HepG2 (cell line): ENCODE measurements around the gene IFI27L2. TPM values are rescaled to one million over a fixed set of nuclear protein-coding genes. Genes with fewer than 3 reads are reported as not detected.

ENCODE experiments used
- BCL6 ChIP-seq: IDR thresholded peaks from 2 replicates; pipeline ENCODE4 v1.6.1; 2016; ENCODE audit warnings: missing genetic modification reagents, missing compliant biosample characterization
- CHD4 ChIP-seq: fragments of 200-600 bp; sonication (generic); IDR thresholded peaks from 2 replicates; pipeline ENCODE4 v1.7.0; 2017; ENCODE audit warnings: mild to moderate bottlenecking, low read length, borderline replicate concordance
- GATAD1 ChIP-seq: IDR thresholded peaks from 2 replicates; pipeline ENCODE4 v1.6.1; 2016; ENCODE audit warnings: missing genetic modification reagents, missing compliant biosample characterization
- GTF2F1 ChIP-seq: fragments of 150-350 bp; IDR thresholded peaks from 2 replicates; pipeline ENCODE4 v1.6.1; 2014; ENCODE audit warnings: low read length
- MIER2 ChIP-seq: IDR thresholded peaks from 2 replicates; pipeline ENCODE4 v1.6.1; 2016; ENCODE audit warnings: missing biosample characterization, missing genetic modification reagents
- NFATC3 ChIP-seq: sonication (generic); formaldehyde crosslinking; IDR thresholded peaks from 2 replicates; pipeline ENCODE4 v1.5.1; 2020; ENCODE audit warnings: mild to moderate bottlenecking, missing genetic modification reagents
- PHB2 ChIP-seq: fragments of 450-650 bp; IDR thresholded peaks from 2 replicates; pipeline ENCODE4 v1.6.1; 2018; ENCODE audit not compliant: partially characterized antibody
- RBM39 ChIP-seq: fragments of 200-400 bp; formaldehyde crosslinking; IDR thresholded peaks from one replicate; pipeline ENCODE4 v1.6.1; 2018; ENCODE audit warnings: antibody characterized with exemption, mild to moderate bottlenecking, low read depth, low read length; ENCODE audit not compliant: poor library complexity, severe bottlenecking
- SIX4 ChIP-seq: sonication (generic); formaldehyde crosslinking; IDR thresholded peaks from 2 replicates; pipeline ENCODE4 v1.4.0; 2020; ENCODE audit warnings: missing genetic modification reagents
- SMAD3 ChIP-seq: sonication (generic); formaldehyde crosslinking; IDR thresholded peaks from 2 replicates; pipeline ENCODE4 v1.4.0; 2020; ENCODE audit warnings: missing genetic modification reagents
- SP140L ChIP-seq: sonication (generic); formaldehyde crosslinking; IDR thresholded peaks from 2 replicates; pipeline ENCODE4 v1.4.0; 2020; ENCODE audit warnings: missing genetic modification reagents, borderline replicate concordance
- TBX2 ChIP-seq: sonication (generic); formaldehyde crosslinking; IDR thresholded peaks from 2 replicates; pipeline ENCODE4 v1.5.0; 2020; ENCODE audit warnings: missing genetic modification reagents, mild to moderate bottlenecking, borderline replicate concordance
- ZBTB25 ChIP-seq: IDR thresholded peaks from 2 replicates; pipeline ENCODE4 v1.6.1; 2018; ENCODE audit warnings: missing genetic modification reagents
- ZNF101 ChIP-seq: sonication (generic); formaldehyde crosslinking; IDR thresholded peaks from 2 replicates; pipeline ENCODE4 v1.4.0; 2020; ENCODE audit warnings: mild to moderate bottlenecking, low read depth, missing genetic modification reagents, borderline replicate concordance
- ZNF296 ChIP-seq: sonication (generic); formaldehyde crosslinking; conservative IDR thresholded peaks from 2 replicates; pipeline ENCODE4 v1.5.0; 2020; ENCODE audit warnings: mild to moderate bottlenecking, missing genetic modification reagents
- ZNF33B ChIP-seq: sonication (generic); formaldehyde crosslinking; IDR thresholded peaks from 2 replicates; pipeline ENCODE4 v1.5.1; 2020; ENCODE audit warnings: mild to moderate bottlenecking, missing genetic modification reagents
- ZNF619 ChIP-seq: sonication (generic); formaldehyde crosslinking; IDR thresholded peaks from 2 replicates; pipeline ENCODE4 v1.4.0; 2020; ENCODE audit warnings: mild to moderate bottlenecking, missing genetic modification reagents
- ZNF83 ChIP-seq: sonication (generic); formaldehyde crosslinking; IDR thresholded peaks from 2 replicates; pipeline ENCODE4 v1.4.0; 2020; ENCODE audit warnings: missing genetic modification reagents, mild to moderate bottlenecking, borderline replicate concordance
- polyA plus RNA-seq, 8 experiments: library from polyadenylated mRNA; depleted of rRNA in 3 of 8; stranded (reverse) in 7 of 8; unstranded in 1 of 8; fragments of >200 nt; fragmentation: Illumina TruSeq in 4 of 8; extraction: Trizol in 4 of 8; gene quantifications; 2 replicates each; pipeline versions ENCODE4 v1.2.1 to v1.2.3, GENCODE V29; 2011 to 2016; ENCODE audit warnings: low read depth in 4 of 8, missing spikeins in 1 of 8, mixed read lengths in 1 of 8; ENCODE audit not compliant: insufficient read depth in 1 of 8
- total RNA-seq, 5 experiments: library from RNA; depleted of rRNA; stranded (reverse); fragments of >200 nt; fragmentation: Illumina TruSeq; extraction: Trizol; gene quantifications; 2 replicates each; pipeline ENCODE4 v1.2.3, GENCODE V29; 2016; ENCODE audit warnings: low read depth in 1 of 5
- TF ChIP-seq, protein P1 (sequence below): sonication (generic); formaldehyde crosslinking; IDR thresholded peaks from 2 replicates; pipeline ENCODE4 v1.4.0; 2020; ENCODE audit warnings: missing genetic modification reagents
- TF ChIP-seq, protein P2 (sequence below), 2 experiments: sonication (generic) in 1 of 2; formaldehyde crosslinking in 1 of 2; IDR thresholded peaks; 2 replicates each; pipeline versions ENCODE4 v1.6.1 to v1.9.0; 2014 to 2022; ENCODE audit warnings: antibody characterized with exemption in 1 of 2, borderline replicate concordance in 1 of 2, inconsistent platforms in 1 of 2, low read depth in 1 of 2, missing genetic modification reagents in 1 of 2
- TF ChIP-seq, protein P3 (sequence below): IDR thresholded peaks from 2 replicates; pipeline ENCODE4 v1.6.1; 2012; ENCODE audit warnings: inconsistent platforms

Gene IFI27L2
- total and polyA plus RNA-seq, 2 of the 13 experiments (the other 11 are each of a cell fraction or from before 2014, with no cell fraction given), result 4.3 to 4.8 TPM

- no peak for TF ChIP-seq ZBTB25 (CRISPR knock-in tag)
- TF ChIP-seq MIER2 (CRISPR knock-in tag), result no peak
- TF ChIP-seq ZNF619 (CRISPR knock-in tag), result no peak
- TF ChIP-seq, protein P1, sequence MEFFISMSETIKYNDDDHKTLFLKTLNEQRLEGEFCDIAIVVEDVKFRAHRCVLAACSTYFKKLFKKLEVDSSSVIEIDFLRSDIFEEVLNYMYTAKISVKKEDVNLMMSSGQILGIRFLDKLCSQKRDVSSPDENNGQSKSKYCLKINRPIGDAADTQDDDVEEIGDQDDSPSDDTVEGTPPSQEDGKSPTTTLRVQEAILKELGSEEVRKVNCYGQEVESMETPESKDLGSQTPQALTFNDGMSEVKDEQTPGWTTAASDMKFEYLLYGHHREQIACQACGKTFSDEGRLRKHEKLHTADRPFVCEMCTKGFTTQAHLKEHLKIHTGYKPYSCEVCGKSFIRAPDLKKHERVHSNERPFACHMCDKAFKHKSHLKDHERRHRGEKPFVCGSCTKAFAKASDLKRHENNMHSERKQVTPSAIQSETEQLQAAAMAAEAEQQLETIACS (CRISPR knock-in tag), result no peak; the same call in 1 of the 2 replicates
- no peak for TF ChIP-seq SIX4 (CRISPR knock-in tag)
- no peak for TF ChIP-seq PHB2
- TF ChIP-seq, protein P2, sequence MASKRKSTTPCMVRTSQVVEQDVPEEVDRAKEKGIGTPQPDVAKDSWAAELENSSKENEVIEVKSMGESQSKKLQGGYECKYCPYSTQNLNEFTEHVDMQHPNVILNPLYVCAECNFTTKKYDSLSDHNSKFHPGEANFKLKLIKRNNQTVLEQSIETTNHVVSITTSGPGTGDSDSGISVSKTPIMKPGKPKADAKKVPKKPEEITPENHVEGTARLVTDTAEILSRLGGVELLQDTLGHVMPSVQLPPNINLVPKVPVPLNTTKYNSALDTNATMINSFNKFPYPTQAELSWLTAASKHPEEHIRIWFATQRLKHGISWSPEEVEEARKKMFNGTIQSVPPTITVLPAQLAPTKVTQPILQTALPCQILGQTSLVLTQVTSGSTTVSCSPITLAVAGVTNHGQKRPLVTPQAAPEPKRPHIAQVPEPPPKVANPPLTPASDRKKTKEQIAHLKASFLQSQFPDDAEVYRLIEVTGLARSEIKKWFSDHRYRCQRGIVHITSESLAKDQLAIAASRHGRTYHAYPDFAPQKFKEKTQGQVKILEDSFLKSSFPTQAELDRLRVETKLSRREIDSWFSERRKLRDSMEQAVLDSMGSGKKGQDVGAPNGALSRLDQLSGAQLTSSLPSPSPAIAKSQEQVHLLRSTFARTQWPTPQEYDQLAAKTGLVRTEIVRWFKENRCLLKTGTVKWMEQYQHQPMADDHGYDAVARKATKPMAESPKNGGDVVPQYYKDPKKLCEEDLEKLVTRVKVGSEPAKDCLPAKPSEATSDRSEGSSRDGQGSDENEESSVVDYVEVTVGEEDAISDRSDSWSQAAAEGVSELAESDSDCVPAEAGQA (IDR thresholded peaks at IDR 0.05; ENCODE audit: low read depth), result 0 out of 2 replicates have a peak, but pooled peaks have one; percentile 53
- TF ChIP-seq, protein P2 (CRISPR knock-in tag; IDR thresholded peaks at IDR 0.05; ENCODE audit: borderline replicate concordance), result no peak
- TF ChIP-seq SMAD3, result no peak
- 0 out of 2 replicates have a peak, but pooled peaks have one; percentile 56 for TF ChIP-seq NFATC3 (CRISPR knock-in tag)
- no peak for TF ChIP-seq SP140L (CRISPR knock-in tag)
- TF ChIP-seq ZNF101 (CRISPR knock-in tag), result no peak
- no peak for TF ChIP-seq BCL6 (CRISPR knock-in tag)
- peak; percentile 91 for TF ChIP-seq RBM39
- peak; percentile 62; the same call in 1 of the 2 replicates for TF ChIP-seq TBX2 (CRISPR knock-in tag)
- 0 out of 2 replicates have a peak, but pooled peaks have one; percentile 40 for TF ChIP-seq ZNF296 (CRISPR knock-in tag)
- TF ChIP-seq GATAD1 (CRISPR knock-in tag), result peak; percentile 85
- TF ChIP-seq ZNF83 (CRISPR knock-in tag), result no peak
- TF ChIP-seq, protein P3, sequence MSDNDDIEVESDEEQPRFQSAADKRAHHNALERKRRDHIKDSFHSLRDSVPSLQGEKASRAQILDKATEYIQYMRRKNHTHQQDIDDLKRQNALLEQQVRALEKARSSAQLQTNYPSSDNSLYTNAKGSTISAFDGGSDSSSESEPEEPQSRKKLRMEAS, result no peak; the same call in 1 of the 2 replicates
- TF ChIP-seq ZNF33B (CRISPR knock-in tag), result no peak
- TF ChIP-seq GTF2F1, result no peak
- no peak for TF ChIP-seq CHD4
Measured at GRCh38 chr14:94080621-94081385, 48.6 kb downstream of the IFI27L2 start, which contains the start of the genes DDX24 and IFI27L1 (continued).
